Ovary (tissue), 9 donors: ENCODE data around the gene CCDC81. TPM values are rescaled to one million over a fixed set of nuclear protein-coding genes. Genes with fewer than 3 reads are reported as not detected.
"Not testable (repeated sequence)": the region's sequence is repeated elsewhere in the genome, so short reads cannot be mapped to it uniquely, and the experiment has no call there.

Source experiments
- DNase-seq, 5 donors: peaks; one replicate each; pipeline ENCODE4 v3.0.0-alpha.2; 2019 to 2020
- H3K27ac ChIP-seq, 2 donors: fragments of 200-600 bp; one replicate each; pipeline versions ENCODE4 v1.5.1 to v1.8.0; 2019 to 2022
- H3K27me3 ChIP-seq: fragments of 200-600 bp; one replicate; pipeline ENCODE4 v1.8.0; 2022
- H3K36me3 ChIP-seq: fragments of 200-600 bp; sonication (generic); one replicate; pipeline ENCODE4 v1.5.1; 2019
- H3K4me1 ChIP-seq: one replicate; pipeline ENCODE4 v1.8.1; 2013; ENCODE audit warnings: mild to moderate bottlenecking, moderate library complexity; ENCODE audit not compliant: insufficient read depth
- H3K4me3 ChIP-seq: fragments of 200-600 bp; sonication (generic); one replicate; pipeline ENCODE4 v1.5.1; 2017
- H3K9me3 ChIP-seq, 2 donors: fragments of 200-600 bp in 1 of 2; sonication (generic) in 1 of 2; one replicate each; pipeline versions ENCODE4 v1.5.1 to v1.8.1; 2013 to 2019; ENCODE audit warnings: mild to moderate bottlenecking in 1 of 2, moderate library complexity in 1 of 2
- EP300 ChIP-seq: sonication (generic); formaldehyde crosslinking; IDR thresholded peaks from one replicate; pipeline ENCODE4 v1.6.1; 2017; ENCODE audit warnings: antibody characterized with exemption
- POLR2A ChIP-seq: fragments of 450-650 bp; IDR thresholded peaks from one replicate; pipeline ENCODE4 v1.6.1; 2017; ENCODE audit warnings: antibody characterized with exemption, mild to moderate bottlenecking, moderate library complexity
- WGBS, 3 donors: extraction: QIAGEN DNeasy Blood & Tissue Kit in 1 of 3; methylation state at CpG; one replicate each; pipeline versions ENCODE4 v1.1.5 to v1.1.7; 2013 to 2017; 5-methylcytosine and 5-hydroxymethylcytosine counted together
- intact Hi-C, 4 donors: fragments of 100-400 bp; cut with DNase I; formaldehyde crosslinking; loops; one replicate each; pipeline versions ENCODE4 v1.11.0 to v1.15.1; 2022 to 2023
- polyA plus RNA-seq, 2 donors: library from polyadenylated mRNA; stranded (reverse); fragments of 200-250 nt in 1 of 2; fragments of 350-450 nt in 1 of 2; fragmentation: Illumina TruSeq in 1 of 2; extraction: RNeasy Lipid Tissue Mini Kit (QIAGEN cat#74804) in 1 of 2; gene quantifications; one replicate each; pipeline ENCODE4 v1.2.3, GENCODE V29; 2013 to 2014
- total RNA-seq, 7 donors: library from RNA; depleted of rRNA in 2 of 7; stranded (reverse); fragments of >200 nt in 2 of 7; fragmentation: NEBNext Ultra II Directional in 3 of 7; extraction: Animal tissue kit (Norgen Biotek cat#: 25700) in 3 of 7; gene quantifications; one replicate each; pipeline versions ENCODE4 v1.1.0 to v1.2.4, GENCODE V29; 2016 to 2023
- TF ChIP-seq, protein P1 (sequence below), 3 donors: fragments of 450-650 bp in 2 of 3; fragments of 200-600 bp in 1 of 3; IDR thresholded peaks; one replicate each; pipeline versions ENCODE4 v1.5.1 to v1.8.0; 2016 to 2022; ENCODE audit warnings: antibody characterized with exemption in 3 of 3, mild to moderate bottlenecking in 1 of 3
- donor health status: DM: no; HTN: no; CAD: no; lungs with moderate emphysema.
- donor health status: DM: no; HTN: no; CAD: no.
- donor health status: Bipolar disorder and iron deficiency.
- donor health status: DM: yes; HTN: yes; CAD: no.
- donor health status: DM: no; HTN: no; CAD: no.
- donor health status: DM: yes; HTN: yes; CAD: no.

Gene CCDC81
- total and polyA plus RNA-seq, 9 donors: 0.36 to 9.5 (median 1.9) TPM

DNA sequence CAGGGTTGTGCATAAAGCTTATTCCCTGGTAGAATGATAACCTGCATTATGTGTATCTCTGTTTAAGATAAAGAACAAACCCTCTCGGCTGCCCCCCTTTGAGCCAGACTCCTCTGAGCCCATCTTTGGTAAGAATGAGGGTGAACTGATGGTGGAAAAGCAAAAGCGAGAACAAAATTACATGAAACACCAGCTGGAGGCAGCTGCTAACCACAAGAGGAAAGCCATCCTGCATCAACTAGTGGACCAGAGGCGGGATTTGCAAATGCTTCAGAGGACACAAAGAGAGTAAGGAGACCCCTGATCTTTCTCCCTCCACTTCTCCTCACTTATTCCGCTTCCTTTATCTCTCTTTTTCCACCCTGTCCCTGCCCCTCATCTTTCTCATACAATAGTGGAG lies 40.3 kb downstream of the CCDC81 start:
- TF ChIP-seq EP300 (no peak), POLR2A (no peak)
- TF ChIP-seq, protein P1, sequence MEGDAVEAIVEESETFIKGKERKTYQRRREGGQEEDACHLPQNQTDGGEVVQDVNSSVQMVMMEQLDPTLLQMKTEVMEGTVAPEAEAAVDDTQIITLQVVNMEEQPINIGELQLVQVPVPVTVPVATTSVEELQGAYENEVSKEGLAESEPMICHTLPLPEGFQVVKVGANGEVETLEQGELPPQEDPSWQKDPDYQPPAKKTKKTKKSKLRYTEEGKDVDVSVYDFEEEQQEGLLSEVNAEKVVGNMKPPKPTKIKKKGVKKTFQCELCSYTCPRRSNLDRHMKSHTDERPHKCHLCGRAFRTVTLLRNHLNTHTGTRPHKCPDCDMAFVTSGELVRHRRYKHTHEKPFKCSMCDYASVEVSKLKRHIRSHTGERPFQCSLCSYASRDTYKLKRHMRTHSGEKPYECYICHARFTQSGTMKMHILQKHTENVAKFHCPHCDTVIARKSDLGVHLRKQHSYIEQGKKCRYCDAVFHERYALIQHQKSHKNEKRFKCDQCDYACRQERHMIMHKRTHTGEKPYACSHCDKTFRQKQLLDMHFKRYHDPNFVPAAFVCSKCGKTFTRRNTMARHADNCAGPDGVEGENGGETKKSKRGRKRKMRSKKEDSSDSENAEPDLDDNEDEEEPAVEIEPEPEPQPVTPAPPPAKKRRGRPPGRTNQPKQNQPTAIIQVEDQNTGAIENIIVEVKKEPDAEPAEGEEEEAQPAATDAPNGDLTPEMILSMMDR (IDR thresholded peaks at IDR 0.05): no peak
- H3K4me1 ChIP-seq: no peaks in the 10 kb centered on the region
- intact Hi-C loops: no loop called here
- H3K36me3 ChIP-seq: no peaks in the 10 kb centered on the region
- H3K27me3 ChIP-seq: no peaks in the 10 kb centered on the region
- no peak overlapping the region for H3K4me3 ChIP-seq
- no peak overlapping the region for H3K27ac ChIP-seq
- H3K9me3 ChIP-seq: no peaks in the 10 kb centered on the region
- DNase-seq: no peak
- 11 to 43% (median 24%) methylated on average over 4 of the region's 4 CpGs for WGBS, 3 donors

DNA sequence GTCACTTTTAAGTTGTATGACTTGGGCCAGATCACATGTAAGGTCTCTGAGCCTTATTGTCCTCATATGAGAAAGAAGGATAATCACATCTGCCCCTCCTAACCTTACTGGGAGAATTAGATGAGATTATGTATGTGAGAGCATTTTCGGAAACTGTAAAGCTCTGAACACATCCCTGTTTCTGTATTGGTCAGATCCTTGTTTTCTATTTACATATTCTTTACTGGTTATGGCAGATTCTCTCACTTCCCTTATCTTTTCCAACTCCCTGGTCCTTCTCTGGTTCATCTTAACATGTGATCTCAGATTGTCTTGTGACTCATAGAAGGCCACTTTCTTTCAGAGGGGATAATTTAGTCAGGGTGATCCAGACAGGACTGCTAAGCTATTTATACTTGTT lies 41.8 kb downstream of the CCDC81 start:
- no peak for TF ChIP-seq POLR2A
- TF ChIP-seq, protein P1 (IDR thresholded peaks at IDR 0.05): no peak
- TF ChIP-seq EP300: no peak
- no peaks in the 10 kb centered on the region for H3K36me3 ChIP-seq
- no peak for DNase-seq
- H3K27ac ChIP-seq: no peak overlapping the region
- H3K4me1 ChIP-seq: no peaks in the 10 kb centered on the region
- WGBS, 3 donors: 90 to 96% (median 93%) methylated on average over 1 of the region's 1 CpG
- no peak overlapping the region for H3K4me3 ChIP-seq
- no peaks in the 10 kb centered on the region for H3K27me3 ChIP-seq
- no peaks in the 10 kb centered on the region for H3K9me3 ChIP-seq
- intact Hi-C loops: no loop called here

- intact Hi-C loops, H3K27ac ChIP-seq, DNase-seq, H3K36me3 ChIP-seq, H3K4me3 ChIP-seq, H3K4me1 ChIP-seq, H3K9me3 ChIP-seq, H3K27me3 ChIP-seq: not testable (repeated sequence)
- 90 to 95% (median 92%) methylated on average over 9 of the region's 9 CpGs for WGBS, 3 donors
These were observed 42.3 kb downstream of the CCDC81 start for GRCh38 chr11:86416951-86417350.

DNA sequence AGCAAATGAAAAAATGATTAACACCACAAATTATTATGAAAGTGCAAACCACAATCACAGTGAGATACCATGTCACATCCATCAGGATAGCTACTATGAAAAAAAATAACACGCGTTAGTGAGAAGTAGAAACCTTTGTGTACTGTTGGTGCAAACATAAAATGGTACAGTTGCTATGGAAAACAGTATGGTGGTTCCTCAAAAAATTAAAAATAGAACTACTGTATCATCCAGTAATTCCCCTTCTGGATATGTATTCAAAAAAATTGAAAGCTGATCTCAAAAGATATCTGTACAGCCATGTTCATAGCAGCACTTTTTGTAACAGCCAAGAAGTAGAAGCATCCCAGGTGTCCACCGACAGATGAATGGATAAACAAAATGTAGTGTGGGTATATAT lies 43.4 kb downstream of the CCDC81 start:
- TF ChIP-seq EP300: no peak
- TF ChIP-seq, protein P1 (IDR thresholded peaks at IDR 0.05): no peak
- TF ChIP-seq POLR2A: no peak
- intact Hi-C loops: no loop called here
- no peak overlapping the region for H3K4me3 ChIP-seq
- WGBS, 3 donors: 71 to 77% (median 77%) methylated on average over 3 of the region's 3 CpGs
- H3K4me1 ChIP-seq: peaks cover 1% of the 10 kb centered on the region
- no peak overlapping the region for H3K27ac ChIP-seq
- no peaks in the 10 kb centered on the region for H3K36me3 ChIP-seq
- no peaks in the 10 kb centered on the region for H3K27me3 ChIP-seq
- DNase-seq: no peak
- no peaks in the 10 kb centered on the region for H3K9me3 ChIP-seq

- WGBS, 3 donors: 53 to 81% (median 75%) methylated on average over 3 of the region's 3 CpGs
These were observed 43.8 kb downstream of the CCDC81 start for GRCh38 chr11:86418513-86418912.

More at GRCh38 chr11:86418513-86418912, 43.8 kb downstream of the CCDC81 start:
- H3K4me1 ChIP-seq: peaks cover 1% of the 10 kb centered on the region
- intact Hi-C loops: no loop called here
- H3K9me3 ChIP-seq: no peaks in the 10 kb centered on the region
- TF ChIP-seq, protein P1 (IDR thresholded peaks at IDR 0.05): no peak
- TF ChIP-seq POLR2A (no peak), EP300 (no peak)
- no peaks in the 10 kb centered on the region for H3K36me3 ChIP-seq
- no peak overlapping the region for H3K27ac ChIP-seq
- DNase-seq: no peak
- H3K4me3 ChIP-seq: no peak overlapping the region
- H3K27me3 ChIP-seq: no peaks in the 10 kb centered on the region
